PC-3 (cell line): ENCODE measurements around the gene YJEFN3.

ENCODE experiments used
- CTCF ChIP-seq: fragments of 300-600 bp; sonication (generic); conservative IDR thresholded peaks from 2 replicates; pipeline ENCODE4 v1.5.1; 2017; ENCODE audit warnings: antibody characterized with exemption, low read depth, mild to moderate bottlenecking, low read length
- EZH2 ChIP-seq: fragments of 300-600 bp; sonication (generic); IDR thresholded peaks from one replicate; pipeline ENCODE4 v1.6.1; 2017; ENCODE audit warnings: antibody characterized with exemption, mild to moderate bottlenecking, low read length; ENCODE audit not compliant: unreplicated experiment
- EZH2phosphoT487 ChIP-seq: fragments of 300-600 bp; sonication (generic); IDR thresholded peaks from 2 replicates; pipeline ENCODE4 v1.6.1; 2018; ENCODE audit warnings: mild to moderate bottlenecking, antibody characterized with exemption, low read length, borderline replicate concordance

- peak; percentile 59 for TF ChIP-seq CTCF
- TF ChIP-seq EZH2 = no peak
- TF ChIP-seq EZH2phosphoT487 = no peak
Measured at GRCh38 chr19:19552798-19553197, 24.1 kb downstream of the YJEFN3 start.
